Caki2 (cell line): ENCODE measurements around the gene MED29. TPM values are rescaled to one million over a fixed set of nuclear protein-coding genes. Genes with fewer than 3 reads are reported as not detected.
A peak's percentile ranks its signal among the peaks of the same experiment; 100 is the strongest.

Experiments
- DNase-seq: peaks from one replicate; pipeline ENCODE4 v3.0.0-alpha.2; 2015; ENCODE audit warnings: low read depth
- in situ Hi-C: cut with HindIII; loops from 2 replicates; pipeline ENCODE4 v1.10.0; 2016; ENCODE audit warnings: low sequenced_read_pairs, low pct_unique_long_range_greater_than_20kb, mixed read lengths
- total RNA-seq: library from RNA; depleted of rRNA; stranded (reverse); fragments of >200 nt; shearing (Covaris generic); gene quantifications from 2 replicates; pipeline ENCODE4 v1.2.3, GENCODE V29; 2014; ENCODE audit warnings: low replicate concordance

Gene MED29
- total RNA-seq, 1 experiment from 2014 or later = 76.2 TPM

GRCh38 chr19:39416152-39417120 lies 25.3 kb downstream of the MED29 start:
- in situ Hi-C loops = no loop called here
- no peak for DNase-seq

GRCh38 chr19:39417463-39418181 lies 26.4 kb downstream of the MED29 start:
- DNase-seq = no peak
- in situ Hi-C loops = no loop called here

GRCh38 chr19:39419003-39419402 lies 27.8 kb downstream of the MED29 start:
- DNase-seq = no peak
- in situ Hi-C loops = no loop called here

GRCh38 chr19:39420769-39421168 lies 29.6 kb downstream of the MED29 start:
- DNase-seq = no peak
- in situ Hi-C loops = no loop called here

- DNase-seq = no peak
- in situ Hi-C loops = no loop called here
These were observed 30.8 kb downstream of the MED29 start for GRCh38 chr19:39422020-39422419.

- DNase-seq = no peak
- in situ Hi-C loops = no loop called here
These were observed 32.3 kb downstream of the MED29 start for GRCh38 chr19:39423258-39424086.

- DNase-seq = no peak
- in situ Hi-C loops = no loop called here
These were observed 33.8 kb downstream of the MED29 start for GRCh38 chr19:39424934-39425333.

- in situ Hi-C loops = no loop called here
- no peak for DNase-seq
These were observed 34.6 kb downstream of the MED29 start for GRCh38 chr19:39425744-39426143.

GRCh38 chr19:39426170-39426569 lies 35.0 kb downstream of the MED29 start:
- no peak for DNase-seq
- in situ Hi-C loops = no loop called here

- in situ Hi-C loops = no loop called here
These were observed 36.5 kb downstream of the MED29 start for GRCh38 chr19:39427707-39428106.

GRCh38 chr19:39428283-39429112 lies 37.3 kb downstream of the MED29 start:
- DNase-seq = peak; percentile 77
- in situ Hi-C loops = no loop called here

More at GRCh38 chr19:39427707-39428106, 36.5 kb downstream of the MED29 start:
- no peak for DNase-seq

GRCh38 chr19:39430675-39431593 lies 39.8 kb downstream of the MED29 start:
- DNase-seq = peak; percentile 98
- in situ Hi-C loops = no loop called here

GRCh38 chr19:39432677-39433025 lies 41.5 kb downstream of the MED29 start:
- DNase-seq = no peak
- in situ Hi-C loops = no loop called here

- in situ Hi-C loops = no loop called here
- DNase-seq = no peak
These were observed 42.4 kb downstream of the MED29 start for GRCh38 chr19:39433480-39434079.

GRCh38 chr19:39434123-39435076 lies 43.2 kb downstream of the MED29 start:
- no peak for DNase-seq
- in situ Hi-C loops = no loop called here
